Astrocyte of the spinal cord (primary cell): Measurements from ENCODE around the gene GTF3C5.
A peak's percentile ranks its signal among the peaks of the same experiment; 100 is the strongest.

Experiments
- DNase-seq: peaks from one replicate; pipeline ENCODE4 v3.0.0; 2011; ENCODE audit warnings: low read depth, low spot score
- H3K4me3 ChIP-seq: 2 replicates; pipeline ENCODE4 v1.5.1; 2011; ENCODE audit warnings: low read depth, mild to moderate bottlenecking, low read length, moderate library complexity
- in situ Hi-C: cut with HindIII; loops from 2 replicates; pipeline ENCODE4 v1.10.0; 2017; ENCODE audit warnings: low sequenced_read_pairs
- TF ChIP-seq, protein P1 (sequence below): IDR thresholded peaks from 2 replicates; pipeline ENCODE4 v1.5.1; 2012; ENCODE audit warnings: low read depth, mild to moderate bottlenecking, low read length, inconsistent platforms

Gene GTF3C5

DNA sequence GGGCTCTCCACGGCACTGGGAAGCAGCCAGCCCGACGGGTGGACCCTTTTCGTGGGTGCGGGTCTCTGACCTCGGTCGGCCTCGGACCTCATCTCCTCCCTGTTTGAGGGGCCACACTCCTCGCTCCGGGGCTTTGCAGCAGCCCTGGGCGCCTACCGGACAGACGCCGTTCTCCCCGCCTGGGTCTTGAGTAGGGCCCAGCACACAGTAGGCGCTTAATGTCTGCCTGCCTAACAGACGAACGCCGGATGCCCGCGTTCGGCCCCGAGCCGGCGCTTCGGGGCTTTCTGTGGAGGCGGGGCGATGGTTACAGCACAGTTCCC is 842 bp upstream of the GTF3C5 start:
- H3K4me3 ChIP-seq = peak overlapping the region; percentile 78
- in situ Hi-C loops = no loop called here
- TF ChIP-seq, protein P1, sequence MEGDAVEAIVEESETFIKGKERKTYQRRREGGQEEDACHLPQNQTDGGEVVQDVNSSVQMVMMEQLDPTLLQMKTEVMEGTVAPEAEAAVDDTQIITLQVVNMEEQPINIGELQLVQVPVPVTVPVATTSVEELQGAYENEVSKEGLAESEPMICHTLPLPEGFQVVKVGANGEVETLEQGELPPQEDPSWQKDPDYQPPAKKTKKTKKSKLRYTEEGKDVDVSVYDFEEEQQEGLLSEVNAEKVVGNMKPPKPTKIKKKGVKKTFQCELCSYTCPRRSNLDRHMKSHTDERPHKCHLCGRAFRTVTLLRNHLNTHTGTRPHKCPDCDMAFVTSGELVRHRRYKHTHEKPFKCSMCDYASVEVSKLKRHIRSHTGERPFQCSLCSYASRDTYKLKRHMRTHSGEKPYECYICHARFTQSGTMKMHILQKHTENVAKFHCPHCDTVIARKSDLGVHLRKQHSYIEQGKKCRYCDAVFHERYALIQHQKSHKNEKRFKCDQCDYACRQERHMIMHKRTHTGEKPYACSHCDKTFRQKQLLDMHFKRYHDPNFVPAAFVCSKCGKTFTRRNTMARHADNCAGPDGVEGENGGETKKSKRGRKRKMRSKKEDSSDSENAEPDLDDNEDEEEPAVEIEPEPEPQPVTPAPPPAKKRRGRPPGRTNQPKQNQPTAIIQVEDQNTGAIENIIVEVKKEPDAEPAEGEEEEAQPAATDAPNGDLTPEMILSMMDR = no peak
- no peak for DNase-seq

DNA sequence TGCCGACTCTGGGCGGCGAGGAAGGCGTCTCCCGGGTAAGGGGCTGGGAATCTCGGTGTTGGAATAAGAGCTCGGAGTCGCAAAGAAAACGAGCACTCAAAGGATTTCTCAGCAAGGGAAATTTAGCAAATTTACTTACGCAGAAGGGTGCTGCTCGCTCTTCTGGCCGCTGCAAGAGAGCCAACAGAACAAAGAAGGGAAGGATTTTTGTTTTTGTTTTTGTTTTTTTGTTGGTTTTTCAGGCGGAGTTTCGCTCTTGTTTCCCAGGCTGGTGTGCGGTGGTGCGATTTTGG is 279 bp downstream of the GTF3C5 start:
- TF ChIP-seq, protein P1 = no peak
- in situ Hi-C loops = no loop called here
- H3K4me3 ChIP-seq = peak overlapping the region; percentile 78
- DNase-seq = no peak

DNA sequence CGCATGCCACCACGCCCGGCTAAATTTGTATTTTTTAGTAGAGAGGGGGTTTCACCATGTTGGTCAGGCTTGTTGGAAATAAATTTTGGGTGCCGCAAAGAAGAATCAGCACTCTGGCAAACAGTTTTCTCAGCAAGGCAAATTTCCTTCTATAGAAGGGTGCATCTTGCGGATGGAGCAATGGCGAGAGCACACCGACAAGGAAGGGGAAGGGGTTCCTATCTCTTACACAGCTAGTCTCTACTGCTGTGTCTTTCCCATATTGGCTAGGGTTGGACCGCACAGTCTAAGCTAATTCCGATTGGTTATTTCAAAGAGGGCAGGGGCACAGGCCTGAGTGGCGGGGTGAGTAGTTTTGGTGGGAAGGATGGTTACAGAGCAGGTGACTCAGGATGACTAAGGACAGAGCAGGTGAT is 707 bp downstream of the GTF3C5 start:
- peak overlapping the region; percentile 78 for H3K4me3 ChIP-seq
- no peak for DNase-seq
- TF ChIP-seq, protein P1 = no peak
- in situ Hi-C loops = no loop called here

DNA sequence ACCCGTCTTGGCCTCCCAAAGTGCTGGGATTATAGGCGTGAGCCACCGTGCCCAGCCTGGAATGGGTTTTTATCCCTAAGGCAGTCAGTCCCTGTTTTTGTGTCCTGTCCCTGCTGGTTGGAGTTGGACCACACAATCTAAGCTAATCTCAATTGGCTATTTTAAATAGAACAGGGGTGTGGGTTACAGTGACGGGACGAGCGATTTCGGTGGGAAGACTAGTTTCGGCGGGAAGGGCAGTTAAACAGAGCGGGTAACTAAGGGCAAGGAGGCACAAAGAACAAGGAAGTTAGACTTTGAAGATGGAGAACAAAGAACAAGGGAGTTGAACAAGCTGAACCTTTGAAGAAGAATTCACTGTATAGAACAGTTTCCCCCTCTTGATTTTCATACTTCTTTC is 1.4 kb downstream of the GTF3C5 start:
- DNase-seq = no peak
- TF ChIP-seq, protein P1 = no peak
- in situ Hi-C loops = no loop called here
- no peak overlapping the region for H3K4me3 ChIP-seq

DNA sequence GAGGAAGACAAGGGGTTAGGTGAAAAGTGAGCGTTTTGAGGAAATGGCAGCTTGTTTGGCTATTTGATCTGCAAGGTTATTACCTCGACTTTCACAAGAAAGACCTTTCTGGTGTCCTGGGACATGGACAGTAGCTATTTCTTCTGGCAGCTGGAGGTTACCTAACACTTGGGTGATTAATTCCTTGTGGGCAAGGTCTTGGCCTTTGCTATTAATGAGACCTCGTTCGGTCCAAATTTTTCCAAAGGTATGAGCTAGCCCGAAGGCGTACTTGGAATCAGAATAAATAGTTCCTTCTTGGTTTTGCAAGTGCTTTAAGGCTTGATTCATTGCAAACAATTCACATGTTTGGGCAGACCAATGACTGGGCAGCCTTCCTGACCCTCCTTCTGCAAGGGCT is 4.9 kb downstream of the GTF3C5 start:
- TF ChIP-seq, protein P1 = no peak
- no peak for DNase-seq
- H3K4me3 ChIP-seq = no peak overlapping the region
- in situ Hi-C loops = no loop called here

DNA sequence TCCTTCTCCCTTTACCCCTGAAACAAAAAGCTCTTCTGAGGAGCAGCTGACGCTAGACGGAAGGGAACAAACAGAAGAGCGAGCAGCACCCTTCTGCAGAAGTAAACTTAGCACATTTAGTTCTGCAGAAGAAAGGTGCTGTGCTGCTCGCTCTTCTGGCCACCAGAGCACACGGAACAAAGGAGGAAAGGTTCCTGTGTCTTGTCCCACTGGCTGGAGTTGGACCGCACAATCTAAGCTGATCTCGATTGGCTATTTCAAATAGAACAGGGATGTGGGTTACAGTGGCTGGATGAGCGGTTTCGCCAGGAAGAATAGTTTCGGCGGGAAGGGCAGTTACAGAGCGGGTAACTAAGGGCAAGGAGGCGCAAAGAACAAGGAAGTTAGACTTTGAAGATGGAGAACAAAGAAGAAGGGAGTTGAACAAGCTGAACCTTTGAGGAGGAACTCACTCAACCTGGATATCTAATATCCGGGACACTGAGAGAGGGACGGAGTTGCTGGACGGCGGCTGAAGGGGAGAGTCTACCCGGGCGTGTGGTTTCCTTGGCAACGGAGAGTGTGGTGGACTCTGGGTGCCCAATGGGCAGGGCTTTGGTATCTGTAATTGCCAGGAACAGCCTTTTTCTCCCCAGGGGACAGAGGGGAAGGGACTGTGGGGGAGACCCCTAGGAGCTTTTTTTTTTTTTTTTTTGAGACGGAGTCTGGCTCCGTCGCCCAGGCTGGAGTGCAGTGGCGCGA is 7.1 kb downstream of the GTF3C5 start:
- TF ChIP-seq, protein P1 = no peak

More for the DNA sequence above, 7.1 kb downstream of the GTF3C5 start:
- H3K4me3 ChIP-seq = no peak overlapping the region
- DNase-seq = no peak
- in situ Hi-C loops = no loop called here
